Small intestine (tissue), 7 donors: ENCODE measurements around the gene SOCS1. TPM values are rescaled to one million over a fixed set of nuclear protein-coding genes. Genes with fewer than 3 reads are reported as not detected.
"Not testable (repeated sequence)": the region's sequence is repeated elsewhere in the genome, so short reads cannot be mapped to it uniquely, and the experiment has no call there.

Experiments
- DNase-seq, 2 donors: peaks; one replicate each; pipeline versions ENCODE4 v3.0.0 to v3.0.0-alpha.2; 2013
- FAIRE-seq: peaks from 2 replicates; lab custom pipeline; 2012; peaks lifted over from hg19 to GRCh38; lab: Jason Lieb, UNC
- H3K27ac ChIP-seq, 3 donors: one replicate each; pipeline ENCODE4 v1.5.1; 2013; ENCODE audit warnings: low read length in 2 of 3, mild to moderate bottlenecking in 2 of 3, control low read depth in 1 of 3, inconsistent platforms in 1 of 3, low read depth in 1 of 3, moderate library complexity in 1 of 3
- H3K27me3 ChIP-seq, 3 donors: one replicate each; pipeline ENCODE4 v1.6.1; 2013; ENCODE audit warnings: low read length in 3 of 3, inconsistent platforms in 1 of 3; ENCODE audit not compliant: control insufficient read depth in 3 of 3, insufficient read depth in 3 of 3
- H3K36me3 ChIP-seq, 3 donors: one replicate each; pipeline ENCODE4 v1.6.1; 2013; ENCODE audit warnings: low read length in 3 of 3, inconsistent platforms in 1 of 3, low read depth in 1 of 3, mild to moderate bottlenecking in 1 of 3, moderate library complexity in 1 of 3; ENCODE audit not compliant: control insufficient read depth in 3 of 3, insufficient read depth in 2 of 3
- H3K4me1 ChIP-seq, 3 donors: one replicate each; pipeline ENCODE4 v1.6.1; 2013; ENCODE audit warnings: low read length in 2 of 3, inconsistent platforms in 1 of 3, low read depth in 1 of 3, mild to moderate bottlenecking in 1 of 3, moderate library complexity in 1 of 3; ENCODE audit not compliant: control insufficient read depth in 3 of 3, insufficient read depth in 2 of 3
- H3K4me3 ChIP-seq, 3 donors: one replicate each; pipeline ENCODE4 v1.5.1; 2013; ENCODE audit warnings: low read length in 3 of 3, control low read depth in 1 of 3, inconsistent platforms in 1 of 3, low read depth in 1 of 3, mild to moderate bottlenecking in 1 of 3, moderate library complexity in 1 of 3
- H3K9me3 ChIP-seq, 2 donors: one replicate each; pipeline ENCODE4 v1.6.1; 2013; ENCODE audit warnings: low read depth in 1 of 2, low read length in 1 of 2; ENCODE audit not compliant: control insufficient read depth in 2 of 2, insufficient read depth in 1 of 2
- WGBS, 3 donors: extraction: QIAGEN DNeasy Blood & Tissue Kit; methylation state at CpG; one replicate each; pipeline ENCODE4 v1.1.7; 2013; 5-methylcytosine and 5-hydroxymethylcytosine counted together
- polyA plus RNA-seq, 4 donors: library from polyadenylated mRNA; stranded (reverse) in 3 of 4; unstranded in 1 of 4; fragments of 200-250 nt in 3 of 4; fragments of 120-200 nt in 1 of 4; gene quantifications; one replicate each; pipeline versions ENCODE4 v1.2.1 to v1.2.3, GENCODE V29; 2013
- donor health status: healthy with polysubstance abuse.
- donor health status: control.
- donor health status: control.
- donor health status: Bipolar disorder and iron deficiency.
- donor health status: healthy.

Gene SOCS1
- polyA plus RNA-seq, 4 donors = 1.9 to 15.0 (median 5.1) TPM

DNA sequence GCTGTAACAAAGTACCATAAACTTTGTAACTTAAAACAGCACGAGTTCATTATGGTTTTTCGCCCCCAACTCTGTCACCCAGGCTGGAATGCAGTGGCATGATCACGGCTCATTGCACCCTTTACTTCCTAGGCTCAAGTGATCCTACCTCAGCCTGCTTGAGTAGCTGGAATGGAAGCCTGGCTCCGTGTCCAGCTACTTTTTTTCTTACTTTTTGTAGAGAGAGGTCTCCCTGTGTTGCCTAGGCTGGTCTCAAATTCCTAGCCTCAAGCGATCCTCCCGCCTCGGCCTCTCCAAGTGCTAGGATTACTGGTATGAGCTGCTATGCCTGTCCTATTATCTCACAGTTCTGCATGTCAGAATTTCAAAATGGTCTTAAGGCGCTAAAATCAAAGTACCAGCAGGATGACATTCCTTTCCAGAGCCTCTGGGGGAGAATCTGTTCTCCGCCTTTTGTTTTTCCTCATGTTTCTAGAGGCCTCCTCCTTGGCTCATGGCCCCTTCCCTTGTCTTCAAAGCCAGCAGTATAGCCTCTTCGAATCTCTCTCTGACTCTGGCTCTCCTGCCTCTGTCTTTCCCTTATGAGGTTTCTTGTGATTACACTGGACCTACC, 35.2 kb upstream of the SOCS1 start:
- Histone ChIP-seq H3K4me3 (no peak overlapping the region), H3K9me3 (no peaks in the 10 kb centered on the region), H3K27me3 (no peaks in the 10 kb centered on the region), H3K27ac (no peak overlapping the region), H3K4me1 (no peaks in the 10 kb centered on the region), H3K36me3 (no peaks in the 10 kb centered on the region)
- no peak for DNase-seq
- FAIRE-seq = no peak
- WGBS, 3 donors = 73 to 87% (median 80%) methylated on average over 10 of the region's 10 CpGs

DNA sequence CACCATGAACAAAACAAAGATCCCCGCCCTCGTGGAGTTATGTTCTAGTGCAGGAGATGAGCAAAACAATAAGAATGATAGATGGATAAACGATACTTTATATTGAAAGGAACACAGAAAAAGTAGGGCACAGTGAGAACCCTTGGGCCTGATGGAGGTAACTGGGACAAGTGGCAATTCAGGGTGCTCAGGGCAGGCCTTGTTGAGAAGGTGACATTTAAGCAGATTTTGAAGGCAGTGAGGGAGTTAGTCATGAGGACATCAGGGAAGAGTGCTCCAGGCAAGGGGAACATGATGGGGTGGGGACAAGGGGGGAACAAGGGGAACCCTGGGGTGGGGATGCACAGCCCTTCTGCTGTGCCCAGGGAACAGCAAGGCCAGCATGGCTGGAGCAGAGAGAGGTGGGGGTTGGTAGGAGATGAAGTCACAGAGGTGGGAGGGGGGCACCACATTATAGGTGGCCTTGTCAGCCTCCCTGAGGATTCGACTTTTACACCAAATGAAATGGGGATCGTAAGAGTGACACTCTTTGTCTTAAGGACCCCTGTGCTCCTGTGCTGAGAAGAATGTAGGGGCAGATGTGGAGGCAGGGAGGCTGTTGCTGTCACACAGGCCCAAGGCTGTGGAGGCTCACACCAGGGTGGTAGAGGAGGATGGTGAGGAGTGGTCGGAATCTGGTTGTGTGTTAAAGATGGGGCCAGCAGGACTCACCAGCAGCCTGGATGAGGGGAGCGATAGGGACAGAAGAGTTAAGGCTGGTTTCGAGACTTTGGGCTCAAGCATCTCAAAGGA, 34.3 kb upstream of the SOCS1 start:
- no peak for FAIRE-seq
- H3K9me3 ChIP-seq = no peaks in the 10 kb centered on the region
- H3K27ac ChIP-seq = no peak overlapping the region
- no peaks in the 10 kb centered on the region for H3K4me1 ChIP-seq
- WGBS, 3 donors = 91 to 93% (median 91%) methylated on average over 8 of the region's 8 CpGs
- no peak for DNase-seq
- H3K4me3 ChIP-seq = no peak overlapping the region
- no peaks in the 10 kb centered on the region for H3K36me3 ChIP-seq
- no peaks in the 10 kb centered on the region for H3K27me3 ChIP-seq

DNA sequence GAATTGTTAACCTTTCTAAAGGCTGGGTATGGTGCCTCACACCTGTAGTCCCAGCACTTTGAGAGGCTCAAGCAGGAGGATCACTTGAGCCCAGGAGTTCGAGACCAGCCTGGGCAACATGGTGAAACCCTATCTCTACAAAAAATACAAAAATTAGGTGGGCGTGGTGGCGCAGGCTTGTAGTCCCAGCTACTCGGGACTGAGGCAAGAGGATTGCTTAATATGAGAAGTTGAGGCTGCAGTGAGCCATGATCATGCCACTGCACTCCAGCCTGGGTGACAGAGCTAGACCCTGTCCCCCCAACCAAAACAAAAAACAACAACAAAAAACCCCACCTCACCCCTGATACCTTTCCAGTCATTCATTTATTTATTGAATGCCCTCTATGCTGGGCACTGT, 33.7 kb upstream of the SOCS1 start:
- 88 to 93% (median 91%) methylated on average over 4 of the region's 4 CpGs for WGBS, 3 donors
- not testable (repeated sequence) for H3K9me3 ChIP-seq, FAIRE-seq, H3K36me3 ChIP-seq, DNase-seq, H3K4me3 ChIP-seq, H3K27me3 ChIP-seq, H3K27ac ChIP-seq, H3K4me1 ChIP-seq

DNA sequence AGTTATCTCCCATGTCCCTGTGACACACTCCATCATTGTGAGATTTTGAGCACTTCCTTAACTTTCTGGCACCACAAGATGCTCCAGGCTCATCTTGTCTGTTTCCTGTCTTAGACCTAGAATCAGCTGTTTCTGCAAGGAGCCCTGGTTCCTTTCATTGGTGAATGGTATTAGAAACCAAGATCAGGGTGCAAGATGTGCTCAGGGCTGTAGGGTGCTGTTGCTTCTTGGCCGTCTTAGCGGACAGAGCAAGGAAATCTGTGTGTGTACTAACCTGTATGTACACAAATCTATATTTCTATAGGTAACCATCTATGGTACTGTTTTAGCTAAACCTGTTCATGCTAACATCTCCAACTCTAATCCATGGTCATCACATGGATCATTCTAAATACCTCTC, 33.2 kb upstream of the SOCS1 start:
- H3K4me1 ChIP-seq = no peaks in the 10 kb centered on the region
- no peaks in the 10 kb centered on the region for H3K9me3 ChIP-seq
- DNase-seq (no peak), FAIRE-seq (no peak)
- H3K27ac ChIP-seq = no peak overlapping the region
- no peak overlapping the region for H3K4me3 ChIP-seq
- H3K36me3 ChIP-seq = no peaks in the 10 kb centered on the region
- 97 to 100% (median 100%) methylated on average over 2 of the region's 2 CpGs for WGBS, 3 donors
- H3K27me3 ChIP-seq = no peaks in the 10 kb centered on the region

DNA sequence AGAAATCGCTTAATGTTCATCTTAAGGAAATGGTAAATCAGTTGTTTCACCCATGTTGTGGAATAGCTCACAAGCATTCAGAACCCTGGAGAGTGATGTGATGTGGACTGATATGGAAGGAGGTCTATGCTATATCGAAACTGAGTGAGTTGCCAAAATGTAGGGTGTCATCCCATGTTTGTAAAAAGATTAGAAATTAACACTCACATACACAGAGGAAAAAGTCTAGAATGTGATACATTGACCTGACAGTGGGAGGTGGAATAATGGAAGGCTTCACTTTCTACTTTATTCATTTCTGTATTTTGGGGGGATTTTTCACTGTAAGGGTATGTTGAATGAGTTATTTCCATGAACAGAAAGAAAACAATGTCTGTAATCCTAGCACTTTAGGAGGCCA, 29.8 kb upstream of the SOCS1 start:
- Histone ChIP-seq H3K9me3 (no peaks in the 10 kb centered on the region), H3K4me3 (no peak overlapping the region), H3K4me1 (no peaks in the 10 kb centered on the region), H3K36me3 (no peaks in the 10 kb centered on the region), H3K27ac (no peak overlapping the region), H3K27me3 (no peaks in the 10 kb centered on the region)
- WGBS, 3 donors = 83 to 92% (median 87%) methylated on average over 2 of the region's 2 CpGs
- FAIRE-seq = no peak
- DNase-seq = no peak

- no peaks in the 10 kb centered on the region for H3K36me3 ChIP-seq
- H3K4me1 ChIP-seq = peaks cover 0 to 6% (median 0%) of the 10 kb centered on the region in 3 donors
- FAIRE-seq (no peak), DNase-seq (no peak)
- H3K27me3 ChIP-seq = no peaks in the 10 kb centered on the region
- 67 to 80% (median 80%) methylated on average over 4 of the region's 4 CpGs for WGBS, 3 donors
- no peak overlapping the region for H3K4me3 ChIP-seq
- no peak overlapping the region for H3K27ac ChIP-seq
- H3K9me3 ChIP-seq = no peaks in the 10 kb centered on the region
Measured at GRCh38 chr16:11283820-11284248, 27.8 kb upstream of the SOCS1 start.

DNA sequence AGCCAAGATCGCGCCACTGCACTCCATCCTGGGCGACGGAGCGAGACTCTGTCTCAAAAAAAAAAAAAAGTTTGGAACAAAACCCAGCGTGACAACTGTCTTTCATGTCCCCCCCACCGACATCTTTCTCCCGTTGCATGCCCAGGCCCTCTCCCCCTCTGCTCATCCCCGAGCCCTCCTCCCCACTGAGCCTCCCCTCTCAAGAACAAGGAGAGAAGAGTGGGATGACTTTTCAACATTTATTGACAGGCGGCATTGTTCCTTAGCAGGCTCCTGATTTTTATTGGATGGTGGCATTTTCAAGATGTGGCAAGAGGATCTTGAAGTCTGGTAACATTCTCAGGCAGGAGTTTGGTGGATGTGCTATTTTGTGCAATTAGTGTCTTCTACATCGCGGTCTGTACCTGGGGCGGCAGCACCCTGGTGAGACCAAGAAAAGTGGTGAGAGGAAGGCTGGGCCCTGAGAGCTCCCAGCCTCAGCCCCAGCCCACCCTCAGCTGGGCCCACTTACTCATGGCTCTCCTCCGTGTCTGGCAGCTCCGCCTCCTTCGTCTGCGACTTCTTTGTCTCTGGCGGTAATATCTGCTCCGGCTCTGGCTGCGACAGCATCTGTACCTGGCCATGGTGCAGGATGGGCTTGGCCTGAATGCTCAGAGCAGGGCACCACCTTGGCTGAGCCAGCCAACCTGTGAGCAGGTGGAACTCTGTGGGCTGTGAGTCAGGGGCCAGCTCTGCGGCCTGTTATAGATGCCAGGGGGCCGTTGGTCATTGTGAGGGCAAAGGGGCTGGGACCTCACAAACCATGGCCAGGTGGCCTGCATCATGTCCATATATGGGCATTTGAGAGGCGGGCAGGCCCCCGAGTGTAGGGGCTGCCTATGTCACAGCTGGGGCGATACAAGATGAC, 24.9 kb upstream of the SOCS1 start, which contains the start of gene PRM1:
Gene PRM1, minus strand, starts transcription at position 715 of the 907 bp plus-strand sequence. Its CDS starts 92 bp downstream, at position 623.
- H3K4me3 ChIP-seq = no peak within 1 kb of the TSS
- no peaks in the 10 kb centered on the region for H3K36me3 ChIP-seq
- H3K27ac ChIP-seq = no peak within 1 kb of the TSS
- no peak for FAIRE-seq
- no peak for DNase-seq
- H3K4me1 ChIP-seq = peaks cover 0 to 6% (median 0%) of the 10 kb centered on the region in 3 donors
- no peaks in the 10 kb centered on the region for H3K9me3 ChIP-seq
- H3K27me3 ChIP-seq = no peaks in the 10 kb centered on the region
- 90 to 91% (median 90%) methylated on average over 17 to 25 of the region's 25 CpGs for WGBS, 3 donors
